GM19099 (cell line): ENCODE results near the gene TCERG1L.

ENCODE experiments used
- POLR2A ChIP-seq: IDR thresholded peaks from 3 replicates; pipeline ENCODE4 v1.6.1; 2011; ENCODE audit warnings: low read depth; ENCODE audit not compliant: insufficient read length; ENCODE audit errors: extremely low read depth

TCERG1L gene

GRCh38 chr10:131183546-131184045 is 127.9 kb downstream of the TCERG1L start:
- no peak for TF ChIP-seq POLR2A

- TF ChIP-seq POLR2A: no peak
These were observed 130.1 kb downstream of the TCERG1L start for GRCh38 chr10:131181456-131181855.

- no peak for TF ChIP-seq POLR2A
These were observed 130.6 kb downstream of the TCERG1L start for GRCh38 chr10:131180740-131181415.

- no peak for TF ChIP-seq POLR2A
These were observed 131.4 kb downstream of the TCERG1L start for GRCh38 chr10:131180086-131180485.

- TF ChIP-seq POLR2A: no peak
These were observed 132.2 kb downstream of the TCERG1L start for GRCh38 chr10:131179361-131179760.

GRCh38 chr10:131178521-131179331 is 132.8 kb downstream of the TCERG1L start:
- TF ChIP-seq POLR2A: no peak

GRCh38 chr10:131177431-131178327 is 133.8 kb downstream of the TCERG1L start:
- no peak for TF ChIP-seq POLR2A

- no peak for TF ChIP-seq POLR2A
These were observed 134.6 kb downstream of the TCERG1L start for GRCh38 chr10:131176907-131177306.

GRCh38 chr10:131175891-131176290 is 135.6 kb downstream of the TCERG1L start:
- TF ChIP-seq POLR2A: no peak

GRCh38 chr10:131174651-131175540 is 136.6 kb downstream of the TCERG1L start:
- no peak for TF ChIP-seq POLR2A

- TF ChIP-seq POLR2A: no peak
These were observed 137.3 kb downstream of the TCERG1L start for GRCh38 chr10:131174211-131174565.

- TF ChIP-seq POLR2A: no peak
These were observed 137.9 kb downstream of the TCERG1L start for GRCh38 chr10:131173484-131174210.

- TF ChIP-seq POLR2A: no peak
These were observed 139.1 kb downstream of the TCERG1L start for GRCh38 chr10:131172433-131172832.

- TF ChIP-seq POLR2A: no peak
These were observed 142.4 kb downstream of the TCERG1L start for GRCh38 chr10:131169146-131169545.

GRCh38 chr10:131168238-131168875 is 143.2 kb downstream of the TCERG1L start:
- TF ChIP-seq POLR2A: no peak
